HG03521 (cell line): ENCODE results near the gene HMG20A.

Experiments
- ATAC-seq: cut with Tn5 transposase; IDR thresholded peaks from one replicate; pipeline ENCODE4 v1.9.1; 2021; ENCODE audit warnings: mild to moderate bottlenecking, moderate library complexity; ENCODE audit not compliant: unreplicated experiment

Gene HMG20A

DNA sequence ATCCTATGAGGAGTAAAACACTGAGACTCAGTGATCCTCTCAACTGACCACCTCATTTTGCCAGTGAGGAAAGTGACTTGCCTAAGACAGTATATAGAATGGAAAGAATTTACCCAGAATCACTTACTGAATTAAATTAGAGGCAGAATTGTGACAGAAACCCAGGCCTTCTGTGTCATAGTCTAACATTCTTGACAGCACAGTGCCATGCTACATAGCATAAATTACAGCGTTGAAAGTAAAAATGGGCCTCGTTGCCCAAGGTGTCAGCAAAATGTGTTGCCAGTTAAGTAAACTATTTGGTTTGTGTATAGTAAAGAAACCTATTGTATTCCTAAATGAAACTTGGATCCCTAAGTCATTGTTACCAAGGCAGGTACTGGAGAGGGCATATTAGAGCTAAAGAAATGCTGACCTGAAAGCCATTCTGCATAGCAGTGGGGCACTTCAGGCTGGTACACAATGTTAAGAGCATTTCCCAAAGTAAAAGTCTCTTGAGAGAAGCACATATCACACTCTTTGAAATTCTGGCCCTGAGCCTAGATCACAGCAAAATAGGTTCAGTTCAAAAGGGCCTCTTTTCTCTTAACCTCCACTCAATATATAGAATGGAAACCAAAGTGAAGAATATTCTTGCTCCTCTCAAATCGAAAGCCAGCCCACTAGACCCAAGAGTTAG, 53.8 kb downstream of the HMG20A start:
- ATAC-seq, result no peak

- no peak for ATAC-seq
Observed at GRCh38 chr15:77475001-77475400, 54.3 kb downstream of the HMG20A start.

GRCh38 chr15:77475898-77476297, 55.2 kb downstream of the HMG20A start:
- no peak for ATAC-seq

DNA sequence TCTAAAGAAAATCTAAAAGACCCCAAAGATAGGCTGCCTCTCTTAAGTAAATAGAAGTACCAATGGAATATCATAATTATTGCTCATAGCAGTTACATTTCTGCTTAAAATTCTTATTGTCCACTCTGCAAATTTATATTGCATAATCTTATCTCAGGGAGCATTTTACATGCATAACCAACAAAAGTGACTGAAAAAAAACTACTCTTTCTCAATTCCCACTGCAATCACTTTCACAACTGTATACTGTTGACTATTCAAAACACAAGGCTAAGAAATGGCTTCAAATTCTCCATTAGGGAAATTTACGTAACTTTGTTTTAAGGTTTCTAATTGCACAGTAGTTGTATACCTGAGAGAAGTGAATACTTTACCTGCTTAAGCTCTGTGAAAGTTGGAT, 56.3 kb downstream of the HMG20A start:
- ATAC-seq, result no peak

GRCh38 chr15:77478051-77478450, 57.4 kb downstream of the HMG20A start:
- ATAC-seq, result no peak

DNA sequence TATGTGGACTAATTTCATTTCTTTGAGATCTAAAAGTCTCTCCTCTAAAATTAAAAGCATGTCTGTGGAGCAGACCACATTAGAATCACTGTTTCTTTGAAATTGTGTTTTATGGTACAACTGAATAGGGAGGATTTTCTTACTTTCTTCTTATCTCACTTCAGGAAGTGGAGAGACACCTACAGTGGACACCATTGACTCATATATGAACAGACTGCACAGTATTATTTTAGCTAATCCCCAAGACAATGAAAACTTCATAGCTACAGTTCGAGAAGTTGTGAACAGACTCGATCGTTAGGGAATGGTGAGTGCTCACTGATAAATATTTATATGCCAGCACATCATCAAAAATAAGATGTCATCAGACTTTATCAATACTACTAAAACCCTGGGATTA, 58.3 kb downstream of the HMG20A start:
- no peak for ATAC-seq

DNA sequence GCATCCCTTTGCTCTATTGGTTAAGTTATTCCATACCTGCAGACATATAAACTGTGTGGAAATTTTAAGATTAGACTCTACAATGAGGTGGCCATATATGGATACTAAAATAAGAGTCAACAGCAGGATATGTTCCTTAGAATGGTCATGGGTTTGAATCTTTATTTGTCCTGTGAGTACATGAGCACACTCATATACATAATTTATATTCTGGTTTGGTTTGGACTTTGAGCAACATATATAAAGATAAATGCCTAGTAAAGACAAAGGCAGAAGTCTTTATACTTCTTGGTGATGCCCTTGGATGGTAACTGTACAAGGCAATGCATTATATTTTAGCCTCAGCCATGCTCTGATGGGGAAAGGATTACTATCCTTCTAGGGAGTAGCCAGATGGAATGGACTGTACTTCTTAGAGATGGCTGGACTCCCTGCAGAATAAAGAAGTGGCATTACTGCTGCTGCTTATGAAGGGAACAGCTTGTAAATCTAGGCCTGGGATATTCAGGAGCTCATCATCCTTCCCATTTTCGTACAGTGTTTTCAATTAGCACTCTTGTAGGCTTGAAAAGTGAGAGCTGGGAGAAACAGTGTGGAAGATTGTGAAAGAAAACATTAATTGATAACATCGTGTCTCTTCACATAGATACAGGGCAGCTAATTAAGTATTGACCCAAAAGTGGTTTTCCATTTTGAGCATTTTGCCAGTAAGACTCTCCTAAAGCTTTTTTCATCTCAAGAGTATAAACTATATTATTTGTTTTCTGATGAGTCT, 60.4 kb downstream of the HMG20A start:
- no peak for ATAC-seq

DNA sequence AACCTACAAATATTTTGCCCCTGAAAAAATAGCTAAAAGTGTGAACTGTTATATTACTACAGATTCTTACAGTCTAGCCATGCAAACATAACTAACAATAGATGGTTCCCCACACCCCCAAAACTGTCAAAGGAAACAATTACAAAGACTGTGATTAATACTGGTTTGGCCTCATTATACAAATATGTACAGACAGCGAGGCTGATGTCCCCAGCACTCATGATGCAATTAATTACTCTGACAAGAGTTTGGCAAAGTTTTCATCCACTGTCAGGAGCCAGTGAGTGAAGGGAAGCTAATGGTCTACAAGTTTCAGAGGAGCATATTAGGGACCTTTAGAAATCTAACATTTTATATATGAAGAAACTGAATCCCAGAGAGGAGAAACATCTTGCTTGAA, 61.0 kb downstream of the HMG20A start:
- no peak for ATAC-seq

GRCh38 chr15:77482570-77482969, 61.9 kb downstream of the HMG20A start:
- ATAC-seq, result no peak

- no peak for ATAC-seq
Observed at GRCh38 chr15:77483425-77484140, 62.9 kb downstream of the HMG20A start.

DNA sequence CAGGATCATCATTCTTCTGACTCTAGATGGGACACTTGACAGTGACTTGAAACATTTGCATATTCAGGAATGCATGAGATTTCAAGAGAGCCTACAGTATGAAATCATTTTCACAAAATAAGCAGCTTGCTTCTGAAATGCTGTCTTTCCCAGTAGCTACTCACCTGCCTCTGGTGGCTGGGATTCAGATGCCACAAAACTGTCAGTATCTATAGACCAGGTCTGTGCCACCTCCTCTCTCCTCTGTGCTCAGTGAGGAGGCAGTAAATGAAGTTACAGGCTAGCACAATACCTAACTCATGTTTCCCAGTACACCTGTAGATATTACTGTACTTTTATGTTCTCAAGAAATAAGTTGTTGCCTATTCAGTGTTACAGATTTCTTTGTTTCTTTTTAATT, 64.3 kb downstream of the HMG20A start:
- no peak for ATAC-seq

- ATAC-seq, result no peak
Observed at GRCh38 chr15:77486542-77487468, 66.1 kb downstream of the HMG20A start.

DNA sequence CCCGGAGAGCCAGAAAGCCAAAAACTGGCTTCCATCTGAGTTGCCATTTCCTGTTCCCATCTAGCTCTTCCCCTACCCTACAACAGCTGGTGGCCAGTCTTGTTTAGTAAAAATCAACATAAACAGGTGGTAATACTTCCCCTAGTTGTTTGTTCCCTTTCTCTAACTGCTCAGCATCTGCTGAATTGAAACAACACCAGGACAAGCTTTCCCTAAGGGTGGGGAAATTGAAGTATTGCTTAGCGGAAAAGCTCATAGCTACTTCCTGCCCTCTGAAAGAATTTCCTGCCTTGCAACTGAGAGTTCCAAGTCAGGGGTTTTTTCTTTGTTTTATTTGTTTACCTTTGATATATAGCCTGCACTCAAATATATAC, 66.8 kb downstream of the HMG20A start:
- no peak for ATAC-seq

DNA sequence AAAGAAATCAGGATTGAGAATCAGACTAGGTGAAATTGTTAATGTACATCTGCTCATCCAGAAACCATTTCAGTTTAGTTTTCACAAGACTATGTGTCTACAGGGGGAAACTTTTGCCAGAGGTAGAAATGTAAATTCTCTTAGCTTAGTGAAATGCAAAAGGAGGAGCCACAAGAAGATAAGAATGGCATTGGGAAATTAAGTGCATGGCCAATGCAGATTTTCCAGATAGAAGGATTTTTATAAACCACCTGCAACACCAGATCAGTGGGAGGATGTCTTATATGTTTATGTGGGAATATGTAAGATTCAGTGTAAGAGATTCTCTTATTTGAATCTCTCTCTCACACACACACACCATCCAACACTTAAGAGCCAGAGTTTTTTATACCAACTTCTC, 67.2 kb downstream of the HMG20A start:
- ATAC-seq, result no peak

- ATAC-seq, result no peak
Observed at GRCh38 chr15:77489647-77490046, 69.0 kb downstream of the HMG20A start.

DNA sequence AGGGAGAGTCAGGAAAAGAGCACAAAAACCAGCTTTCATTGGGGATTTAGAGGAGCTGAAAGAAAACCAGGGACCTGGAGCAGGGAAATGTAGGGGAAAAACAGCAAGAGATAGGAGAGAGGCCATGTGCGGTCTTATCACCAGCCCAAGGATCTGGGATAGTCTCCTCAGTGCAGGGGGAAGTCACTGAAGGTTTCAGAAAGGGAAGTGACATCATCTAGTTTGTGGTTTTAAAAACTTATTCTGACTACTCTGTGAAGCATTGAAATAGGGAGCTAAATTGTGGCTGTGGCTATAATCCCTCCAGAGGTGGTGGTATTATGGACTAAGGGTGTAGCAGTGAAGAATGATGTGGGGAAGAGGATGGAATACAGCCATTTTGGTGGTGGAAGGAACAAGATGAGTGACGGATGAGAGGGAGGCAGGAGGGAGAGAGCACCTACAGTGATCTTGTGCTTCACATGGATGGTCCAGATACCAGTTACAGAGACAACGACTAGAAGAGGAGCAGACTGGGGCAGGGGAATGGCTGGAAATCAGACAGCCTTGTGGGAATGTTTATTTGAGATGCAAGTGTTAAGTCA, 72.7 kb downstream of the HMG20A start:
- ATAC-seq, result no peak

GRCh38 chr15:77494073-77494867, 73.6 kb downstream of the HMG20A start:
- no peak for ATAC-seq

DNA sequence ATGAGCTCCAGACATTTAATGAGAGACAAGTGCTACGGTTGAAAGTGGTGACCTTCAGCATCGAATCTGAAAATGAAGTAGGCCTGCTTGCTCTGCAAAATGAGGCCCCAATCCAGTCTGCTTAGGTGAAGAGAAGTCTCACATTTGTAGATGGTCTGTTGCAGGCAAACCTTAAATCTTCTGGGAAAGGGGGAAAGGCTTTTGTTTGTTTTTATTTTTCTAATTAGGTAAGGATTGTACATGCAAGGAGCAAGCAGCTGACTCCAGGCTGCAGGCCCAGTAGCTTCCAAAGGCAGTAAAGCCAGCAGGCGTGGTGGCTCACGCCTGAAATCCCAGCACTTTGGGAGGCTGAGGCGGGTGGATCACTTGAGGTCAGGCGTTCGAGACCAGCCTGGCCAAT, 74.3 kb downstream of the HMG20A start:
- ATAC-seq, result no peak

DNA sequence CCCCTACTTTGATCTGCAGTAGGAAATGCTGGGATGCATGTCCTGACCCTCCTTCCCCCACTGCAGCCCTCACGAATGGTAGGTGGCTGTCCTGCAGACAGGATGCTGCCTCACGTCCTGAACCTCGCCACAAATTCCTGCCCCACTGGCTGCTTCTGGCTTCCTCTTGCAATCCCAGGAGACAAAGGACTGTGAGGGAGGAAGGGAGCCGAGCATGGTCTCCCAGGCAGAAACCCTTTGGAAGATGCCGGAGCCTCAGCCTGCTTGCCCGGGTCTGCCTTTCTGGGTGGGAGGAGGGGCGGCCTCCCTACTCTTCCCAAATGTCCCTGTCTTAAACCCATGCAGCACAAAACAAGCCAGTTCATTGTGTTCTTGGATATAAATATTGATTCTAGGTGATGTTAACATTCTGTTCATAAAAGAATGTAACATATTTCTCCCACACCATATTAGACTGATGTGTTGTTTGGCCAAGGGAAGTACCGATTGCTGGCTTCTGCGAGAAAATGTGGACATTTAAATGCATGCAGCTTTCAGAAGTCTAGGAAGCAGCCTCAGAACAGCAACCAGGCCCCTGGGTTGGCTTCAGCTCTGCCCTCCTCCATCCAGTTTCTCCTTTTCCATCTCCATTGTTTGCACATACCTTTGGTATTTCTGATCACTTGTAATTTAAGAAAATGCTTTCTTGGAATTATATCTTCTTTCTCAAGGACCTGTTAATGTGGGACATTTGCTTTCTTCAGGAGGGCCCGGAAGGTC, 75.3 kb downstream of the HMG20A start:
- no peak for ATAC-seq
